Right lobe of liver (tissue), 4 donors: ENCODE measurements around the gene PBXIP1.

ENCODE experiments used
- CTCF ChIP-seq, 4 donors: fragments of 200-600 bp in 3 of 4; fragments of 450-650 bp in 1 of 4; IDR thresholded peaks; one replicate each; pipeline versions ENCODE4 v1.5.1 to v1.8.0; 2016 to 2022; ENCODE audit warnings: antibody characterized with exemption in 4 of 4, mild to moderate bottlenecking in 2 of 4
- POLR2A ChIP-seq: fragments of 450-650 bp; IDR thresholded peaks from one replicate; pipeline ENCODE4 v1.6.1; 2017; ENCODE audit warnings: antibody characterized with exemption, mild to moderate bottlenecking
- donor health status: DM: no; HTN: no; CAD: no.
- donor health status: DM: no; HTN: no; CAD: no.
- donor health status: DM: no; HTN: yes; CAD: no.

DNA sequence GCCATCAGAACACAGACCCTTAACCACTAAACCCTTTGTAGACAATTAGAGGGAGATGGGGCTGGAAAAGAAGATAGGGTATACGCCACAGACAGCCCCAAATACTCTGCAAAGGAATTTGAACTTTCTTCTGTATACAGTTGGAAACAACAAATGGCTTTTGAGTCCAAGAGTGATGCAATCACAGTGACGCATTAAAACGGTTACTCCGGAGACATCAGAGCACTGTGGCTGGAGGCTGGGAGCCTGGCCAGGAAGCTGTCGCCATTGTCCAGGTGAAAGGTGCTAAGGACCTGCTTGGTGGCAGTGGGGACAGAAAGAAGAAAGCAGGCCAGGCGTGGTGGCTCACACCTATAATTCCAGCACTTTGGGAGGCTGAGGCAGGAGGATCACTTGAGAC is 31.4 kb upstream of the PBXIP1 start:
- TF ChIP-seq POLR2A = no peak
- no peak for TF ChIP-seq CTCF (IDR thresholded peaks at IDR 0.05)
